HepG2 (cell line): Measurements from ENCODE around the gene SMG7. TPM values are rescaled to one million over a fixed set of nuclear protein-coding genes. Genes with fewer than 3 reads are reported as not detected.

Source experiments
- ARID3A ChIP-seq: IDR thresholded peaks from 2 replicates; pipeline ENCODE4 v1.6.1; 2012; ENCODE audit warnings: low read depth, low read length, improper control_type of control experiment
- ASH2L ChIP-seq: fragments of 300-600, 200-600 bp; sonication (generic); IDR thresholded peaks from 2 replicates; pipeline ENCODE4 v1.7.0; 2017; ENCODE audit warnings: low read depth, mild to moderate bottlenecking, moderate library complexity, mixed read lengths, low read length; ENCODE audit not compliant: insufficient read length
- ELF3 ChIP-seq: IDR thresholded peaks from 2 replicates; pipeline ENCODE4 v1.6.1; 2016; ENCODE audit warnings: missing genetic modification reagents, missing compliant biosample characterization
- ETV5 ChIP-seq: IDR thresholded peaks from 2 replicates; pipeline ENCODE4 v1.6.1; 2018; ENCODE audit warnings: missing biosample characterization, missing genetic modification reagents, inconsistent platforms, borderline replicate concordance
- GABPA ChIP-seq, 2 experiments: IDR thresholded peaks; 2 replicates each; pipeline ENCODE4 v1.6.1; 2011 to 2016; ENCODE audit warnings: low read depth in 2 of 2, low read length in 1 of 2, missing biosample characterization in 1 of 2, missing genetic modification characterization in 1 of 2
- GATA4 ChIP-seq: sonication (generic); IDR thresholded peaks from 2 replicates; pipeline ENCODE4 v1.6.1; 2016; ENCODE audit warnings: antibody characterized with exemption, low read depth, borderline replicate concordance
- GMEB1 ChIP-seq: sonication (generic); formaldehyde crosslinking; IDR thresholded peaks from 2 replicates; pipeline ENCODE4 v1.5.1; 2020; ENCODE audit warnings: missing genetic modification reagents, mild to moderate bottlenecking, borderline replicate concordance
- HMGXB4 ChIP-seq, 2 experiments: sonication (generic) in 1 of 2; formaldehyde crosslinking in 1 of 2; IDR thresholded peaks; 2 replicates each; pipeline versions ENCODE4 v1.4.0 to v1.6.1; 2018 to 2020; ENCODE audit warnings: missing genetic modification reagents in 2 of 2, borderline replicate concordance in 1 of 2, low read depth in 1 of 2, mild to moderate bottlenecking in 1 of 2, missing biosample characterization in 1 of 2
- IKZF5 ChIP-seq: IDR thresholded peaks from 2 replicates; pipeline ENCODE4 v1.6.1; 2018; ENCODE audit warnings: missing genetic modification reagents, mild to moderate bottlenecking, missing compliant biosample characterization
- KLF12 ChIP-seq: sonication (generic); formaldehyde crosslinking; IDR thresholded peaks from 2 replicates; pipeline ENCODE4 v1.4.0; 2020; ENCODE audit warnings: missing genetic modification reagents, borderline replicate concordance
- MYC ChIP-seq: sonication (generic); formaldehyde crosslinking; IDR thresholded peaks from 2 replicates; pipeline ENCODE4 v1.9.0; 2021; ENCODE audit warnings: missing genetic modification reagents, borderline replicate concordance
- NR2C2 ChIP-seq: sonication (generic); formaldehyde crosslinking; IDR thresholded peaks from 2 replicates; pipeline ENCODE4 v1.4.0; 2020; ENCODE audit warnings: missing genetic modification reagents, mild to moderate bottlenecking, moderate library complexity, borderline replicate concordance
- TGIF2 ChIP-seq: IDR thresholded peaks from 2 replicates; pipeline ENCODE4 v1.6.1; 2016; ENCODE audit warnings: control low read depth, missing compliant biosample characterization
- ZNF260 ChIP-seq: sonication (generic); formaldehyde crosslinking; IDR thresholded peaks from 2 replicates; pipeline ENCODE4 v1.4.0; 2020; ENCODE audit warnings: missing genetic modification reagents, low read depth, mild to moderate bottlenecking, borderline replicate concordance
- ZNF264 ChIP-seq: sonication (generic); formaldehyde crosslinking; IDR thresholded peaks from 2 replicates; pipeline ENCODE4 v1.4.0; 2020; ENCODE audit warnings: missing genetic modification reagents
- ZNF331 ChIP-seq: sonication (generic); formaldehyde crosslinking; IDR thresholded peaks from 2 replicates; pipeline ENCODE4 v1.4.0; 2020; ENCODE audit warnings: missing genetic modification reagents
- ZNF382 ChIP-seq: sonication (generic); formaldehyde crosslinking; IDR thresholded peaks from 2 replicates; pipeline ENCODE4 v1.5.0; 2020; ENCODE audit warnings: missing genetic modification reagents, mild to moderate bottlenecking, borderline replicate concordance
- ZNF629 ChIP-seq: sonication (generic); formaldehyde crosslinking; conservative IDR thresholded peaks from 2 replicates; pipeline ENCODE4 v1.5.0; 2020; ENCODE audit warnings: missing genetic modification reagents
- ZNF740 ChIP-seq: sonication (generic); formaldehyde crosslinking; IDR thresholded peaks from 2 replicates; pipeline ENCODE4 v1.4.0; 2020; ENCODE audit warnings: missing genetic modification reagents
- ZNF850 ChIP-seq: sonication (generic); formaldehyde crosslinking; conservative IDR thresholded peaks from 2 replicates; pipeline ENCODE4 v1.9.0; 2021; ENCODE audit warnings: mild to moderate bottlenecking, missing genetic modification reagents
- ZSCAN25 ChIP-seq: sonication (generic); formaldehyde crosslinking; IDR thresholded peaks from 2 replicates; pipeline ENCODE4 v1.8.0; 2022; ENCODE audit warnings: mild to moderate bottlenecking, missing genetic modification reagents
- polyA plus RNA-seq, 8 experiments: library from polyadenylated mRNA; depleted of rRNA in 3 of 8; stranded (reverse) in 7 of 8; unstranded in 1 of 8; fragments of >200 nt; fragmentation: Illumina TruSeq in 4 of 8; extraction: Trizol in 4 of 8; gene quantifications; 2 replicates each; pipeline versions ENCODE4 v1.2.1 to v1.2.3, GENCODE V29; 2011 to 2016; ENCODE audit warnings: low read depth in 4 of 8, missing spikeins in 1 of 8, mixed read lengths in 1 of 8; ENCODE audit not compliant: insufficient read depth in 1 of 8
- total RNA-seq, 5 experiments: library from RNA; depleted of rRNA; stranded (reverse); fragments of >200 nt; fragmentation: Illumina TruSeq; extraction: Trizol; gene quantifications; 2 replicates each; pipeline ENCODE4 v1.2.3, GENCODE V29; 2016; ENCODE audit warnings: low read depth in 1 of 5

SMG7 gene
- total and polyA plus RNA-seq, 2 of the 13 experiments (the other 11 are each of a cell fraction or from before 2014, with no cell fraction given): 14.9 to 27.9 TPM

- peak; percentile 64; the same call in 1 of the 2 replicates for TF ChIP-seq ETV5 (CRISPR knock-in tag)
- TF ChIP-seq ZNF850: no peak
- TF ChIP-seq GMEB1 (CRISPR knock-in tag): peak; percentile 66
- no peak for TF ChIP-seq GATA4
- peak; percentile 82; the same call in 1 of the 2 replicates for TF ChIP-seq MYC (CRISPR knock-in tag)
- TF ChIP-seq ZNF264 (CRISPR knock-in tag): 0 out of 2 replicates have a peak, but pooled peaks have one; percentile 29
- TF ChIP-seq TGIF2: 0 out of 2 replicates have a peak, but pooled peaks have one; percentile 41
- TF ChIP-seq GABPA (IDR thresholded peaks at IDR 0.05; ENCODE audit: low read depth, low read length): no peak
- peak; percentile 57 for TF ChIP-seq GABPA (CRISPR knock-in tag; IDR thresholded peaks at IDR 0.05; ENCODE audit: low read depth)
- TF ChIP-seq ZNF740: 0 out of 2 replicates have a peak, but pooled peaks have one; percentile 45
- TF ChIP-seq ZNF260 (CRISPR knock-in tag): no peak
- peak in 1 of 2 experiments; percentile 81; a peak in 1 of 4 replicates for TF ChIP-seq HMGXB4 (CRISPR knock-in tag; IDR thresholded peaks at IDR 0.05; ENCODE audit: borderline replicate concordance in 1 of 2, low read depth in 1 of 2)
- peak; percentile 66; the same call in 1 of the 2 replicates for TF ChIP-seq IKZF5 (CRISPR knock-in tag)
- 0 out of 2 replicates have a peak, but pooled peaks have one; percentile 9 for TF ChIP-seq ZNF629 (CRISPR knock-in tag)
- TF ChIP-seq KLF12: peak; percentile 80; the same call in 1 of the 2 replicates
- peak; percentile 83 for TF ChIP-seq ARID3A
- peak; percentile 55; the same call in 1 of the 2 replicates for TF ChIP-seq ZNF331
- TF ChIP-seq NR2C2 (CRISPR knock-in tag): 0 out of 2 replicates have a peak, but pooled peaks have one; percentile 38
- peak; percentile 76 for TF ChIP-seq ASH2L
- no peak for TF ChIP-seq ZNF382 (CRISPR knock-in tag)
- TF ChIP-seq ELF3: peak; percentile 83
- TF ChIP-seq ZSCAN25 (CRISPR knock-in tag): 0 out of 2 replicates have a peak, but pooled peaks have one; percentile 26
These were observed 1.9 kb upstream of the SMG7 start (continued) for GRCh38 chr1:183470147-183470960.
